SJSA1 (cell line): ENCODE measurements around the gene TMEM14A. TPM values are rescaled to one million over a fixed set of nuclear protein-coding genes. Genes with fewer than 3 reads are reported as not detected.

Experiments
- DNase-seq, 2 experiments: peaks; one replicate each; pipeline ENCODE4 v3.0.0-alpha.2; 2015 to 2020; ENCODE audit warnings: low spot score in 2 of 2, low read depth in 1 of 2
- H3K27ac ChIP-seq: fragments of 250-450 bp; sonication (Bioruptor Pico); 2 replicates; pipeline ENCODE4 v1.5.1; 2020; ENCODE audit warnings: mild to moderate bottlenecking, moderate library complexity
- H3K27me3 ChIP-seq: fragments of 250-450 bp; sonication (Bioruptor Pico); replicated peaks from 2 replicates; pipeline ENCODE4 v1.5.1; 2020; ENCODE audit warnings: mild to moderate bottlenecking, moderate library complexity
- H3K36me3 ChIP-seq: fragments of 250-450 bp; sonication (Bioruptor Pico); 2 replicates; pipeline ENCODE4 v1.5.1; 2020; ENCODE audit warnings: mild to moderate bottlenecking
- H3K4me1 ChIP-seq: fragments of 250-450 bp; sonication (Bioruptor Pico); replicated peaks from 2 replicates; pipeline ENCODE4 v1.6.1; 2021; ENCODE audit warnings: mild to moderate bottlenecking
- H3K4me3 ChIP-seq: fragments of 250-450 bp; sonication (Bioruptor Pico); 2 replicates; pipeline ENCODE4 v1.5.1; 2020; ENCODE audit warnings: mild to moderate bottlenecking
- H3K9me3 ChIP-seq: fragments of 250-450 bp; sonication (Bioruptor Pico); replicated peaks from 2 replicates; pipeline ENCODE4 v1.5.1; 2020; ENCODE audit warnings: mild to moderate bottlenecking
- total RNA-seq: library from RNA; depleted of rRNA; stranded (reverse); fragments of >200 nt; shearing (Covaris generic); gene quantifications from 2 replicates; pipeline ENCODE4 v1.2.3, GENCODE V29; 2014; rRNA removed

Gene TMEM14A, protein sequence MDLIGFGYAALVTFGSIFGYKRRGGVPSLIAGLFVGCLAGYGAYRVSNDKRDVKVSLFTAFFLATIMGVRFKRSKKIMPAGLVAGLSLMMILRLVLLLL
- 78.6 and 91.0 TPM in 2 replicates for total RNA-seq

DNA sequence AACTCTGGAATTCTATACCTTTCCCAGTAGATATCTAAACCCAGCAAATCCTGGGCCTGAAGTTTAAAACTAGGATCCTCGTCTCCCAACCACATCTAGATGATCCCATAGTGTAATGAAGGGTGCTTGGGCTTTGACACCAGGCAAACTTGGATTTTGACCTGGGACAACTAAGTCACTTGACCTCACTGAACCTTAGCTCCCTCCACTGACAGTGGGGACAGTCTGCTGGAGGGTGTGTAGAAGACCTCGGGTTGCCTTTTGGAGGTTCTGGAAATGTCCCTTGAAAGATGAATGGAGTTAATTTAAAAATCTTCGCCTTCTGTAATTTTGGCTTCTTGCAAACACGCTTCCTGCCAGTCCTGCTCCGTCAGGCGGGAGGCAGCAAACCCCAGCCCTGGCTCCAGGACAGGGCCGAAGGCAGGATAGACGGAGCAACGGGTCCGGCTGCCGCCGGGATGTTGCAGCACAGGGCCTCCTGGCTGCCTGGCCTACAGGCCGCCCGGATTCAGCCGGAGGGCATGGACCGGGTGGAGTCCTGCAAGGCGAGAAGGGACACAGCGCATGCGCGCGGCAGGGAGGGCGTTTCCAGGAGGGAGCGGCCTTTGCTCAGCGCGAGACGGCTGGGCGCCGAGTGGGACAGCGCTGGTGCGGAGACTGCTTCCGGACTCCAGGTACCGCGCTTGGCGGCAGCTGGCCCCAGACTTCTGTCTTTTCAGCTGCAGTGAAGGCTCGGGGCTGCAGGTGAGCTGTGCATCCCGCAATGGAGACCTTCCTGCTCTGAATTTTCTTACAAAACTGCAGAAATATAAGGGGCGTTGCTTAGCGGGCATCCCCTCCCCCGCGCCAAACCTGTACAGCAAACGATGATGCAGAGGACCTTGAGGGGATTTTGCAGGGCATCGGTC lies at the start of gene TMEM14A:
Gene TMEM14A (plus strand): TSS at position 612 of the 908 bp plus-strand sequence. CDS start 5,990 bp downstream, outside the sequence.
- no peak within 1 kb of the TSS for H3K27ac ChIP-seq
- no peaks in the 10 kb centered on the region for H3K9me3 ChIP-seq
- peaks cover 17% of the 10 kb centered on the region for H3K36me3 ChIP-seq
- H3K27me3 ChIP-seq, result no peaks in the 10 kb centered on the region
- peak within 1 kb of the TSS; percentile 54 for H3K4me3 ChIP-seq
- H3K4me1 ChIP-seq, result peaks cover 29% of the 10 kb centered on the region
- DNase-seq, result peak; percentile 82 to 98

GRCh38 chr6:52621631-52622030 lies 49.3 kb upstream of the TMEM14A start:
- no peak for DNase-seq
- H3K4me1 ChIP-seq, result peaks cover 20% of the 10 kb centered on the region
- H3K27ac ChIP-seq, result no peak overlapping the region
- no peak overlapping the region for H3K4me3 ChIP-seq
- no peaks in the 10 kb centered on the region for H3K27me3 ChIP-seq
- H3K9me3 ChIP-seq, result no peaks in the 10 kb centered on the region
- H3K36me3 ChIP-seq, result no peaks in the 10 kb centered on the region

DNA sequence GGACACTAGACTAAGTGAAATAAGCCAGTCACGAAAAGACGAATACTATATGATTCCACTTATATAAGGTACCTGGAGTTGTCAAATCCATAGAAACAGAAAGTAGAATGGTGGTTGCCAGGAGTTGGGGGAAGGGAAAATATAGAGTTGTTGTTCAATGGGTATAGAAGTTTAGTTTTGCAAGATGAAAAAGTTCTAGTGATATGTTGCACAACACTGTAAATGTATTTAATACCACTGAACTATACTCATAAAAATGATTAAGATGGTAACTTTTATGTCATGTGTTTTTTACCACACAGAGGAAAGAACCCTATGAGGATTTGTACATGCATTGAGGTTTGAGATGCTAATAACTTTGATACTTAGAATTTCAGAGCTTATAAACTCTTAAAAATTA lies 48.1 kb upstream of the TMEM14A start:
- no peak for DNase-seq
- H3K4me1 ChIP-seq, result peaks cover 10% of the 10 kb centered on the region
- H3K27me3 ChIP-seq, result no peaks in the 10 kb centered on the region
- no peak overlapping the region for H3K27ac ChIP-seq
- H3K4me3 ChIP-seq, result no peak overlapping the region
- no peaks in the 10 kb centered on the region for H3K9me3 ChIP-seq
- H3K36me3 ChIP-seq, result no peaks in the 10 kb centered on the region

DNA sequence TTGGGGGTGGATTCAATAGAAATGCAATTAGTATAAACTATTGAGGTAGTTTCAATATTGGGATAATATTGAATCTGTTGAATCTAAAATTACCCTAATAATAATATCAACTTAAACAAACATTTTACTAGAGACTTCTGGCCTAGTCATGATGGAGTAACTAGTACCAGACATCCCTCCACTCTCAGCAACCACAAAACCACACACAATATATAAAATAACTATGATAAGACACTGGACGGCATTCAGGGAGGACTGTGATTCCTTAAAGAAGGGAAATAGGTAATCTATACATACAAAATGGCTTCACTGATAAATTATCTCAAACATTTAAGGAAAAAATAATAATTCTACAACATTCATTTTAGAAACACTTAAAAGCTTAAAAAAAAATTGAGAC lies 38.9 kb upstream of the TMEM14A start:
- H3K27me3 ChIP-seq, result no peaks in the 10 kb centered on the region
- H3K4me3 ChIP-seq, result no peak overlapping the region
- peaks cover 14% of the 10 kb centered on the region for H3K4me1 ChIP-seq
- no peaks in the 10 kb centered on the region for H3K36me3 ChIP-seq
- no peak for DNase-seq
- no peaks in the 10 kb centered on the region for H3K9me3 ChIP-seq
- H3K27ac ChIP-seq, result no peak overlapping the region

DNA sequence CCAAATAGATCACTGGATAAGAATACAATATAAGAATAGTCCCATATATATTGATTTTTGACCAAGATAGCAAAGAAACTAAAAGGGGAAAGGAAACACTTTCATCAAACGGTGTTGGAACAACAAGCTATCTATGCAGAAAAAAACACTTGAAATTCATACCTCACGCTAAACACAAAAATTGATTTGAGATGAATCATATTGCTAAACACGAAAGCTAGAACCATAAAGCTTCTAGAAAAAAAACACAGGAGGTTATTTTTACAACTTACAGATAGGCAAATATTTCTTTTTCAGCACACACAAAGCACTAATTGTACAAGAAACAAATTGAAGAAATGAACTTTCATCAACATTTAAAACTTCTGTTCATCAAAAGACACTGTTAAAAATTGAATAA lies 36.7 kb upstream of the TMEM14A start:
- DNase-seq, result no peak
- Histone ChIP-seq H3K4me1 (peaks cover 14% of the 10 kb centered on the region), H3K36me3 (no peaks in the 10 kb centered on the region), H3K4me3 (no peak overlapping the region), H3K27me3 (no peaks in the 10 kb centered on the region), H3K9me3 (no peaks in the 10 kb centered on the region), H3K27ac (no peak overlapping the region)

DNA sequence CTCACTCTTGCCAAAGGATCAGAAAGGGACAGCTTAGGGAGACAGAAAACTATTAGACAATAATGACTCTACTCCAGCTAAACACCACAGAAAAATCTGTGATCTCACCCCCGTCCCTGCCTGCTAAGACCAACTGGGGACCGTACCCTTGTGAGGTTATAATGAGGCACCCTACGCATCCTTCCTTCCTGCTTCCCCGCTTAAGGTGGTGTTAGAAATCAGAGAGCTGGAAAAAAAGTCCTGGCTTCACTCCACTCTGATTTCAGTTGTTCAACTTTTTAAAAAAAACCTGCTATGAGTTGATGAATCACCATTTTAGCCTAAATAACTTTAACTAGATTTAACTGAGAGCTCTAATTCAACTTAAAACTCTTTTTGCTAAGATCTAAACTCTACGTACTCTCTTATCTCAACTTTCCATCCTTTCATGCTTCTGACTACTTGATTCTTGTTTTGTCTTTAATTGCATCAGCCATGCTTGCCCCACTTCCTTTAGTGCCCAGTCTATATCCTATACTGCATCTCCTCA lies 35.8 kb upstream of the TMEM14A start:
- H3K4me1 ChIP-seq, result peaks cover 19% of the 10 kb centered on the region
- DNase-seq, result no peak
- no peaks in the 10 kb centered on the region for H3K36me3 ChIP-seq
- no peaks in the 10 kb centered on the region for H3K27me3 ChIP-seq
- H3K9me3 ChIP-seq, result no peaks in the 10 kb centered on the region
- no peak overlapping the region for H3K27ac ChIP-seq
- no peak overlapping the region for H3K4me3 ChIP-seq

- Histone ChIP-seq H3K4me3 (no peak overlapping the region), H3K27ac (no peak overlapping the region), H3K36me3 (no peaks in the 10 kb centered on the region), H3K9me3 (no peaks in the 10 kb centered on the region), H3K4me1 (peaks cover 22% of the 10 kb centered on the region), H3K27me3 (no peaks in the 10 kb centered on the region)
- no peak for DNase-seq
These were observed 34.1 kb upstream of the TMEM14A start for GRCh38 chr6:52636830-52637229.

DNA sequence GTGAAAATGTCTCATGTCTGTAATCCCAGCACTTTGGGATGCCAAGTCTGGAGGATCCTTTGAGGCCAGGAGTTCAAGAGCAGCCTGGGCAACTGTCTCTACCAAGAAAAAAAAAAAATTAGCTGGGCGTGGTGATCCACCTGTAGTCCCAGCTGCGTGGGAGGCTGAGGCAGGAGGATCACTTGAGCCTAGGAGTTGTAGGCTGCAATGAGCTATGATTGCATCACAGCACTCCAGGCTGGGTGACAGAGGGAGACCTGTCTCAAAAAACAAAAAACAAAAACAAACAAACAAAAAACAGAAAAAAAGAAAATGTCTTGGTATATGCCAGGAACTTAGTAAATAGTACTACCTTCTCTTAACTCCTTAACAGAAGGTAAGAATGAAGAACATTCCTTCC lies 31.4 kb upstream of the TMEM14A start:
- no peaks in the 10 kb centered on the region for H3K36me3 ChIP-seq
- H3K27me3 ChIP-seq, result no peaks in the 10 kb centered on the region
- no peak overlapping the region for H3K27ac ChIP-seq
- no peak overlapping the region for H3K4me3 ChIP-seq
- H3K9me3 ChIP-seq, result no peaks in the 10 kb centered on the region
- H3K4me1 ChIP-seq, result peaks cover 16% of the 10 kb centered on the region
- no peak for DNase-seq

DNA sequence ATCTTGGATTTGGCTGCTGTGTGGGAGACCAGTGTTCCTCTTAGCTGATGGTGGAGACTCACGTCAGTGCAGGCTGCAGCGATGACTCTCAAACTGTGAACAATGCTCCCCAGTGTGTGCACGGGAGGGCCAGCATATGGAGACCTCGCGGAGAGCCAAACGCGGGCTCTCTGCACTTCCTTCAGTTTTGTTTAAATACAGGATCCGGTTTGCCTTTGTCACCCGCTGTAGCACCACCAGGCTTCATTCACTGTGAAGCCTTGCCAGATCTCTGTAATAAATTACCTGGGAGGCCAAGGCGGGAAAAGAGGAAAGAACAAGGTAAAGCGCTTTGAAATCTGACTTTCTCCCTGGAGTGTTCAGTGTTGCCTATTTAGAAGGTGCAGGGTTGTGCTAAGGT lies 30.7 kb upstream of the TMEM14A start:
- Histone ChIP-seq H3K27ac (no peak overlapping the region), H3K27me3 (no peaks in the 10 kb centered on the region), H3K36me3 (no peaks in the 10 kb centered on the region), H3K4me1 (peaks cover 10% of the 10 kb centered on the region), H3K9me3 (no peaks in the 10 kb centered on the region), H3K4me3 (no peak overlapping the region)
- DNase-seq, result no peak

- no peaks in the 10 kb centered on the region for H3K36me3 ChIP-seq
- H3K27me3 ChIP-seq, result no peaks in the 10 kb centered on the region
- H3K4me3 ChIP-seq, result no peak overlapping the region
- H3K4me1 ChIP-seq, result peaks cover 15% of the 10 kb centered on the region
- DNase-seq, result no peak
- no peak overlapping the region for H3K27ac ChIP-seq
- H3K9me3 ChIP-seq, result no peaks in the 10 kb centered on the region
These were observed 30.0 kb upstream of the TMEM14A start for GRCh38 chr6:52640916-52641315.

DNA sequence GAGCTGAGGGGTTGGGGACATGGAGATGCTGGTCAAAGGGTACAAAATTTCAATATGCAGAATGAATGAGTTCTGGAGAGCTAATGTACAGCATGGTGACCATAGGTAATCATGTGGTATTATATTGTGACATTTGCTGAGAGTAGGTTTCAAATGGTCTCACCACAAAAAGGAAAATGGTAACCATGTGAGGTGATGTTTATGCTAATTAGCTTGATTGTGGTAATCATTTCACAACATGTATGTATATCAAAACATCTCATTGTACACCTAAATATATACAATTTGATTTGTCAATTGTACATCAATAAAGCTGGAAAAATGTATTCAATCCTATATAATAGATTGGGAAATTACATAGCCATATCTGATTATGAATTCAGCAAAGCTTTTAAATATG lies 29.5 kb upstream of the TMEM14A start:
- no peak overlapping the region for H3K27ac ChIP-seq
- no peaks in the 10 kb centered on the region for H3K36me3 ChIP-seq
- H3K4me1 ChIP-seq, result peaks cover 19% of the 10 kb centered on the region
- no peaks in the 10 kb centered on the region for H3K9me3 ChIP-seq
- no peak overlapping the region for H3K4me3 ChIP-seq
- no peaks in the 10 kb centered on the region for H3K27me3 ChIP-seq
- no peak for DNase-seq

DNA sequence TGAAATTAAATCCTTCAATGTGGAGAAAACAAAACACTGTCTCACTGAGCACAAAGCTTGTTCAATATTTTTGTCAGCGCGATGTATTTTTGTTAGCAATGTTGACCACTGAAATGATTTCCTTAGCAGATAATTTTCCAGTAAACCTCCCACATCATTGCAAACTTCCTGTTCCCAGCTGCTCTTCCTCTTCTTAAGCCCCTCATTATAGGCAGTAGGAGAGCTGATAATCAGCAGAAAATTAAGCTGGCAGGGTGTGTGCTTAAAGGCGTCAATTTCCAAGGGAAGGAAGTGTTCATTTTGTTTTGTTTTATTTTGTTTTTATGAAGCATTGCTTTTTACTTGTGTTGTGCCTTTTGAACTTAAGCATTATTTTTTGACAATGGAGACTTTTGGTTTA lies 29.1 kb upstream of the TMEM14A start:
- Histone ChIP-seq H3K4me3 (no peak overlapping the region), H3K36me3 (no peaks in the 10 kb centered on the region), H3K27me3 (no peaks in the 10 kb centered on the region), H3K4me1 (peaks cover 21% of the 10 kb centered on the region), H3K9me3 (no peaks in the 10 kb centered on the region), H3K27ac (no peak overlapping the region)
- DNase-seq, result no peak

DNA sequence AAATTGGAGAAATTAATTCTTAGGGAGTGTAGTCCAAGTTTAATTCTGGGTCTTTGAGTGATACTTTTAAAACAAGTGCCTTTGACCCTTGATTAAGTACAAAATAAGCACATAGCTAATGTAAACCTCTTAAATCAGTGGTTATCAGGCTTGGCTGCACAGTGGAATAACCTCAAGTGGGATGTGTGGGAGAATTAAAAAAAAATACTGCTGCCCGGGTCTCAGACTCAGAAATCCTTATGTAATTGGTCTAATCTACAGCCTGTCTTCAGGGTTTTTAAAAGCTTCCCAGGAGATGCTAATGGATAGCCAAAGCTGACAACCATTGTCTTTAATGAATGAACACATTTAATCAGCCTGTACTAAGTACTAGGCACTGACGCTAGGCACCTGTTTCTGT lies 28.5 kb upstream of the TMEM14A start:
- DNase-seq, result no peak
- H3K27ac ChIP-seq, result no peak overlapping the region
- H3K4me3 ChIP-seq, result no peak overlapping the region
- H3K9me3 ChIP-seq, result no peaks in the 10 kb centered on the region
- peaks cover 24% of the 10 kb centered on the region for H3K4me1 ChIP-seq
- no peaks in the 10 kb centered on the region for H3K36me3 ChIP-seq
- H3K27me3 ChIP-seq, result no peaks in the 10 kb centered on the region

DNA sequence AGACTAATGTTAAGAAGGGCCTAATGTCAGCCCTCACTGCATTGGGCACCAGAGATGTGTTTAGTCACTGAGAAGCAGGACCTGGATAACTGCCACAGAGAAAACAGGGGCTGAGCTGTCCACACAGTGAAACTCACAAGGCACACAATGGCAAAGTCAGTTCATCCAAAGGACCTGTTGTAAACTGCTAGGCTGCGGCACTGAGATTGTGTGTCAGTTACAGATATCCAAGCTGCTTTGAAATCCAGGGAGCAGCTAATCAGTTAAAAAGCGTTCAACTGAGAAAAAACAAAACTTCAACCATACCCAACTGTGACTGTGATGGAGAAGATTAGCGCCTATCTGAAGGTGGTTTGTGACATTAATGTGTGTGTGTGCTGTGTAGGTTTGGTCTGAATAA lies 27.8 kb upstream of the TMEM14A start:
- Histone ChIP-seq H3K27ac (no peak overlapping the region), H3K9me3 (no peaks in the 10 kb centered on the region), H3K4me1 (peaks cover 24% of the 10 kb centered on the region), H3K27me3 (no peaks in the 10 kb centered on the region), H3K4me3 (no peak overlapping the region), H3K36me3 (no peaks in the 10 kb centered on the region)
- no peak for DNase-seq
